ENCODE measurements around the gene SASH1.

DNA sequence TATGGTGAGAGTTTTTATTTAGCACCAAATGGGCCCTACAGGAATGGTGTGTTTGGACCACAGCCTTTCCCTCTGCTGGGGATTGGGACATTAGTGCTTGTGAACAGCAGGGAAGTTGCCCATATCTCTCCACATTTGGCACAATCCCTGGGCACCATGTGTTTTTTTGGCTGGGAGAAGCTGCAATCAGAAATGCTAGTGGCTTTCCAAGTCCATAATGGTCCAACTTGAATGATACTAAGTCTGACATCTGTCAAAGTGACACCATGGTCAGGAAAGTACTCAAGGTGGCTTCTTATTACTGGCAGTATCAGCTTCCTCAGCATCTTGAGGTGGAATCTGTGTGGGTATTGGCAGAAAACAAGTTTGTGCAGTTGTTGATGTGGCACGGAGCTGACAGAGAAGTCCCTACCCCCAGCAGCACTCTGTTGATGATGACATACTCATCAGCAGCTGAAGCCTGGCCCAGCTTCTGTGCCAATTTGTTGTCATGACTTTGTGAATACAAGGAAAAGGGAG lies 53.0 kb downstream of the SASH1 start:
- TF ChIP-seq EZH2 (IDR thresholded peaks at IDR 0.05; ENCODE audit: borderline replicate concordance, low read length) = no peak
- TF ChIP-seq, protein P1, sequence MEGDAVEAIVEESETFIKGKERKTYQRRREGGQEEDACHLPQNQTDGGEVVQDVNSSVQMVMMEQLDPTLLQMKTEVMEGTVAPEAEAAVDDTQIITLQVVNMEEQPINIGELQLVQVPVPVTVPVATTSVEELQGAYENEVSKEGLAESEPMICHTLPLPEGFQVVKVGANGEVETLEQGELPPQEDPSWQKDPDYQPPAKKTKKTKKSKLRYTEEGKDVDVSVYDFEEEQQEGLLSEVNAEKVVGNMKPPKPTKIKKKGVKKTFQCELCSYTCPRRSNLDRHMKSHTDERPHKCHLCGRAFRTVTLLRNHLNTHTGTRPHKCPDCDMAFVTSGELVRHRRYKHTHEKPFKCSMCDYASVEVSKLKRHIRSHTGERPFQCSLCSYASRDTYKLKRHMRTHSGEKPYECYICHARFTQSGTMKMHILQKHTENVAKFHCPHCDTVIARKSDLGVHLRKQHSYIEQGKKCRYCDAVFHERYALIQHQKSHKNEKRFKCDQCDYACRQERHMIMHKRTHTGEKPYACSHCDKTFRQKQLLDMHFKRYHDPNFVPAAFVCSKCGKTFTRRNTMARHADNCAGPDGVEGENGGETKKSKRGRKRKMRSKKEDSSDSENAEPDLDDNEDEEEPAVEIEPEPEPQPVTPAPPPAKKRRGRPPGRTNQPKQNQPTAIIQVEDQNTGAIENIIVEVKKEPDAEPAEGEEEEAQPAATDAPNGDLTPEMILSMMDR (conservative IDR thresholded peaks at IDR 0.05 in 1 of 2, IDR thresholded peaks at IDR 0.05 in 1 of 2; ENCODE audit: extremely low read depth in 1 of 2, insufficient read depth in 1 of 2, low read depth in 1 of 2, low read length in 2 of 2) = no peak

All from mammary epithelial cell (primary cell).